ENCODE results near the gene ATP6V0A1.
"Not testable (repeated sequence)": the region's sequence is repeated elsewhere in the genome, so short reads cannot be mapped to it uniquely, and the experiment has no call there.

Gene ATP6V0A1

GRCh38 chr17:42458497-42459255, at the start of gene ATP6V0A1:
TSS of gene ATP6V0A1 (plus strand) at chr17:42458878. CDS start at chr17:42460895, 2,017 bp downstream.
- peak; percentile 87 for DNase-seq (ENCODE audit: low spot score)

GRCh38 chr17:42409523-42410318, 49.0 kb upstream of the ATP6V0A1 start:
- DNase-seq (ENCODE audit: low spot score): no peak

GRCh38 chr17:42410319-42410685, 48.4 kb upstream of the ATP6V0A1 start:
- DNase-seq (ENCODE audit: low spot score): no peak

- no peak for DNase-seq (ENCODE audit: low spot score)
Measured at GRCh38 chr17:42411361-42411760, 47.3 kb upstream of the ATP6V0A1 start.

GRCh38 chr17:42411905-42412679, 46.6 kb upstream of the ATP6V0A1 start:
- no peak for DNase-seq (ENCODE audit: low spot score)

- DNase-seq (ENCODE audit: low spot score): no peak
Measured at GRCh38 chr17:42413464-42414040, 45.1 kb upstream of the ATP6V0A1 start.

GRCh38 chr17:42414704-42415409, 43.8 kb upstream of the ATP6V0A1 start:
- no peak for DNase-seq (ENCODE audit: low spot score)

GRCh38 chr17:42417981-42418380, 40.7 kb upstream of the ATP6V0A1 start:
- DNase-seq (ENCODE audit: low spot score): not testable (repeated sequence)

GRCh38 chr17:42421136-42421506, 37.6 kb upstream of the ATP6V0A1 start:
- no peak for DNase-seq (ENCODE audit: low spot score)

- peak; percentile 42 for DNase-seq (ENCODE audit: low spot score)
Measured at GRCh38 chr17:42421507-42422338, 37.0 kb upstream of the ATP6V0A1 start.

- DNase-seq (ENCODE audit: low spot score): peak; percentile 64
Measured at GRCh38 chr17:42422412-42422957, 36.2 kb upstream of the ATP6V0A1 start.

GRCh38 chr17:42422958-42423712, 35.5 kb upstream of the ATP6V0A1 start, which contains the start of gene CAVIN1:
TSS of gene CAVIN1 (minus strand) at chr17:42423256. CDS start at chr17:42423097, 159 bp downstream.
- peak; percentile 91 for DNase-seq (ENCODE audit: low spot score)

- no peak for DNase-seq (ENCODE audit: low spot score)
Measured at GRCh38 chr17:42423766-42424165, 34.9 kb upstream of the ATP6V0A1 start.

GRCh38 chr17:42424991-42425610, 33.6 kb upstream of the ATP6V0A1 start:
- no peak for DNase-seq (ENCODE audit: low spot score)

- peak; percentile 82 for DNase-seq (ENCODE audit: low spot score)
Measured at GRCh38 chr17:42428141-42428944, 30.3 kb upstream of the ATP6V0A1 start.

- DNase-seq (ENCODE audit: low spot score): no peak
Measured at GRCh38 chr17:42429726-42430447, 28.8 kb upstream of the ATP6V0A1 start.

- DNase-seq (ENCODE audit: low spot score): no peak
Measured at GRCh38 chr17:42431758-42432161, 26.9 kb upstream of the ATP6V0A1 start.

Data from SW480 (cell line).